GM23248 (cell line): Measurements from ENCODE around the gene FOXL2NB.

Experiments used
- EZH2 ChIP-seq: fragments of 200-600 bp; sonication (generic); IDR thresholded peaks from 2 replicates; pipeline ENCODE4 v1.6.1; 2018; ENCODE audit warnings: antibody characterized with exemption, mild to moderate bottlenecking; ENCODE audit not compliant: insufficient read depth, poor library complexity, severe bottlenecking
- EZH2phosphoT487 ChIP-seq: fragments of 200-600 bp; sonication (generic); IDR thresholded peaks from 2 replicates; pipeline ENCODE4 v1.6.1; 2018; ENCODE audit warnings: antibody characterized with exemption, moderate library complexity, mild to moderate bottlenecking, low read depth; ENCODE audit not compliant: insufficient read depth

DNA sequence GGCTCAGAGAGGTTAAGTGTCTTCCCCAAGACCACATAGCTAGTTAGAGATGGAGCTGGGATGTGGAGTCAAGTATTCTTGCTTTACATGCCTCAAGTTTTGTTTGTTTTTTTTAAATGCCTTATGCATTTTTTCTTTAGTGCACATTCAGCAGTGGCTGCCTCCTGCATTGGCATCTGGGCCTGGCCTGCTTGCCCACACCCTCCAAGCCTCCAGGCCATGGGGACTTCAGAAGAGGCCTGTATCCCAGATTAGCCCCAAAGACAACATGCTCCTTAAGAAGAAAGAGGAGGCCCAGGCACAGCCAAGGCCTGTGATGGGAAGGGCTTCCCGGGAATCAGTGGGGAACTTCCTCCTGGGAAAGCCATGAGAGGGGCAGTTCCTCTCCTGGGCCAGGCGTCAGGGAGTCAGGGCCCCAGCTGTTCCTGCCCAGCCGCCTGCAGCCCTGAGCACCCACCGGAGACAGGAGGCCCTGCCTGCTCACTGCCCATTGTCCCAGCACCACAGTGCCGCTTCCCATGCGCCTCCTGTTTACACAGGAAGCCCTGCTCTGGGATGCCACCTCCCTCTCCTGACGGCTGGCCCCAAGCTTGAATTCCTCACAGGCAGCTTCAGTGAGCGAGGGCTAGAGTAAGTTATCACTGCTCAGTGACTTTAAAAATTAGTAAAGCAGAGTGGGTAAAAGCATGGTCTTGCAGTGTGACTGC lies 16.0 kb downstream of the FOXL2NB start:
- no peak for TF ChIP-seq EZH2
- TF ChIP-seq EZH2phosphoT487: no peak
